Hepatocyte (in vitro differentiated cells): ENCODE data around the gene LHFPL3. TPM values are rescaled to one million over a fixed set of nuclear protein-coding genes. Genes with fewer than 3 reads are reported as not detected.

Source experiments
- DNase-seq: peaks from one replicate; pipeline ENCODE4 v3.0.0-alpha.2; 2016; ENCODE audit warnings: low spot score
- H2AFZ ChIP-seq: fragments of 200-600 bp; sonication (generic); 2 replicates; pipeline ENCODE4 v1.6.0; 2016; ENCODE audit warnings: antibody characterized with exemption, mild to moderate bottlenecking
- H3K27ac ChIP-seq: fragments of 200-600 bp; sonication (generic); 2 replicates; pipeline ENCODE4 v1.5.1; 2016; ENCODE audit warnings: mild to moderate bottlenecking
- H3K27me3 ChIP-seq: fragments of 200-600 bp; sonication (generic); 2 replicates; pipeline ENCODE4 v1.6.1; 2016
- H3K36me3 ChIP-seq: fragments of 200-600 bp; sonication (generic); replicated peaks from 2 replicates; pipeline ENCODE4 v1.5.1; 2016; ENCODE audit warnings: low read depth; ENCODE audit not compliant: insufficient read depth
- H3K4me1 ChIP-seq: fragments of 200-600 bp; sonication (generic); 2 replicates; pipeline ENCODE4 v1.5.1; 2016; ENCODE audit warnings: mild to moderate bottlenecking, moderate library complexity; ENCODE audit not compliant: insufficient read depth
- H3K4me2 ChIP-seq: fragments of 200-600 bp; sonication (generic); 2 replicates; pipeline ENCODE4 v1.6.0; 2016
- H3K4me3 ChIP-seq: fragments of 200-600 bp; sonication (generic); 2 replicates; pipeline ENCODE4 v1.5.1; 2016; ENCODE audit warnings: mild to moderate bottlenecking
- H3K79me2 ChIP-seq: fragments of 200-600 bp; sonication (generic); 2 replicates; pipeline ENCODE4 v1.6.0; 2017; ENCODE audit warnings: mild to moderate bottlenecking
- H3K9me2 ChIP-seq: fragments of 200-600 bp; sonication (generic); replicated peaks from 2 replicates; pipeline ENCODE4 v1.6.0; 2017; ENCODE audit warnings: mild to moderate bottlenecking; ENCODE audit not compliant: insufficient read depth
- H3K9me3 ChIP-seq: fragments of 200-600 bp; sonication (generic); 2 replicates; pipeline ENCODE4 v1.5.1; 2016; ENCODE audit warnings: low read depth, mild to moderate bottlenecking
- H4K20me1 ChIP-seq: fragments of 200-600 bp; sonication (generic); 2 replicates; pipeline ENCODE4 v1.6.0; 2016; ENCODE audit warnings: mild to moderate bottlenecking; ENCODE audit not compliant: insufficient read depth, poor library complexity, severe bottlenecking
- EZH2 ChIP-seq: fragments of 200-600 bp; sonication (generic); IDR thresholded peaks from 2 replicates; pipeline ENCODE4 v1.6.1; 2016; ENCODE audit warnings: antibody characterized with exemption, mild to moderate bottlenecking, borderline replicate concordance
- EZH2phosphoT487 ChIP-seq: fragments of 200-600 bp; sonication (generic); IDR thresholded peaks from one replicate; pipeline ENCODE4 v1.6.1; 2018; ENCODE audit warnings: antibody characterized with exemption, mild to moderate bottlenecking, low read depth, moderate library complexity; ENCODE audit not compliant: unreplicated experiment, severe bottlenecking
- WGBS: methylation state at CpG from one replicate; pipeline ENCODE4 v1.1.6; 2016; ENCODE audit warnings: low lambda C conversion rate; ENCODE audit errors: missing lambda C conversion rate; 5-methylcytosine and 5-hydroxymethylcytosine counted together
- polyA plus RNA-seq: library from polyadenylated mRNA; unstranded; fragments of >200 nt; fragmentation: Nextera tagmentation; extraction: Ambion mirVana; gene quantifications from 2 replicates; pipeline ENCODE4 v1.2.1, GENCODE V29; 2016
- total RNA-seq: library from RNA; depleted of rRNA; stranded (reverse); fragments of >200 nt; gene quantifications from 2 replicates; pipeline ENCODE4 v1.2.3, GENCODE V29; 2014
- TF ChIP-seq, protein P1 (sequence below): fragments of 200-600 bp; sonication (generic); IDR thresholded peaks from 2 replicates; pipeline ENCODE4 v1.5.1; 2016; ENCODE audit warnings: antibody characterized with exemption, mild to moderate bottlenecking; ENCODE audit not compliant: poor library complexity

Gene LHFPL3
- total and polyA plus RNA-seq, 2 experiments from 2014 or later = not detected

DNA sequence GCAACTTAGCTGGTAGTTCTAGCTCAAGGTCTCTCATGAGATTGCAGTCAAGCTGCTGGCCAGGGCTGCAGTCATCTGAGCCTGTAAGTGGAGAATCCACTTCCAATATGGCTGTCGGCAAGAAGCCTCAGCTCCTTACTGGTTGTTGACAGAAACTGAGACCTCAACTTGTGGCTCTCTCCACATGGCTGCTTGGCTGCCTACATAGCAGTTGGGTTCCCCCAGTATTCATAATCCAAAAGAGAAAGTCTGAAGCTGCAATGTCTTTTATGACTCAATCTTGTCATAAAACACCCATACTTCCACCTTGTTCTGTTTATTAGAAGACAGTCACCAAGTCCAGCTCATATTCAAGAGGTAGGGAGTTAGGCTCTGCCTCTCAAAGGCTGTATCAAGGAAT is 350.7 kb downstream of the LHFPL3 start:
- TF ChIP-seq, protein P1, sequence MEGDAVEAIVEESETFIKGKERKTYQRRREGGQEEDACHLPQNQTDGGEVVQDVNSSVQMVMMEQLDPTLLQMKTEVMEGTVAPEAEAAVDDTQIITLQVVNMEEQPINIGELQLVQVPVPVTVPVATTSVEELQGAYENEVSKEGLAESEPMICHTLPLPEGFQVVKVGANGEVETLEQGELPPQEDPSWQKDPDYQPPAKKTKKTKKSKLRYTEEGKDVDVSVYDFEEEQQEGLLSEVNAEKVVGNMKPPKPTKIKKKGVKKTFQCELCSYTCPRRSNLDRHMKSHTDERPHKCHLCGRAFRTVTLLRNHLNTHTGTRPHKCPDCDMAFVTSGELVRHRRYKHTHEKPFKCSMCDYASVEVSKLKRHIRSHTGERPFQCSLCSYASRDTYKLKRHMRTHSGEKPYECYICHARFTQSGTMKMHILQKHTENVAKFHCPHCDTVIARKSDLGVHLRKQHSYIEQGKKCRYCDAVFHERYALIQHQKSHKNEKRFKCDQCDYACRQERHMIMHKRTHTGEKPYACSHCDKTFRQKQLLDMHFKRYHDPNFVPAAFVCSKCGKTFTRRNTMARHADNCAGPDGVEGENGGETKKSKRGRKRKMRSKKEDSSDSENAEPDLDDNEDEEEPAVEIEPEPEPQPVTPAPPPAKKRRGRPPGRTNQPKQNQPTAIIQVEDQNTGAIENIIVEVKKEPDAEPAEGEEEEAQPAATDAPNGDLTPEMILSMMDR = no peak
- TF ChIP-seq EZH2phosphoT487 (no peak), EZH2 (no peak)
- Histone ChIP-seq H3K4me3 (no peak overlapping the region), H3K36me3 (no peaks in the 10 kb centered on the region), H3K9me2 (no peaks in the 10 kb centered on the region), H2AFZ (no peak overlapping the region), H3K4me1 (no peaks in the 10 kb centered on the region), H3K27ac (no peak overlapping the region), H4K20me1 (no peaks in the 10 kb centered on the region), H3K27me3 (no peaks in the 10 kb centered on the region), H3K9me3 (no peaks in the 10 kb centered on the region), H3K79me2 (no peaks in the 10 kb centered on the region), H3K4me2 (no peak overlapping the region)
- DNase-seq = no peak
- 91% methylated on average over 1 of the region's 1 CpG for WGBS

- H3K27me3 ChIP-seq = no peaks in the 10 kb centered on the region
- H2AFZ ChIP-seq = no peak overlapping the region
- no peaks in the 10 kb centered on the region for H3K9me3 ChIP-seq
- WGBS = 72% methylated on average over 1 of the region's 1 CpG
- DNase-seq = no peak
- H4K20me1 ChIP-seq = no peaks in the 10 kb centered on the region
- H3K4me1 ChIP-seq = no peaks in the 10 kb centered on the region
- H3K9me2 ChIP-seq = no peaks in the 10 kb centered on the region
- H3K27ac ChIP-seq = no peak overlapping the region
- no peaks in the 10 kb centered on the region for H3K79me2 ChIP-seq
- TF ChIP-seq, protein P1 = no peak
- no peak for TF ChIP-seq EZH2
- TF ChIP-seq EZH2phosphoT487 = no peak
- no peaks in the 10 kb centered on the region for H3K36me3 ChIP-seq
- no peak overlapping the region for H3K4me2 ChIP-seq
- H3K4me3 ChIP-seq = no peak overlapping the region
These were observed 357.9 kb downstream of the LHFPL3 start for GRCh38 chr7:104686286-104686685.

DNA sequence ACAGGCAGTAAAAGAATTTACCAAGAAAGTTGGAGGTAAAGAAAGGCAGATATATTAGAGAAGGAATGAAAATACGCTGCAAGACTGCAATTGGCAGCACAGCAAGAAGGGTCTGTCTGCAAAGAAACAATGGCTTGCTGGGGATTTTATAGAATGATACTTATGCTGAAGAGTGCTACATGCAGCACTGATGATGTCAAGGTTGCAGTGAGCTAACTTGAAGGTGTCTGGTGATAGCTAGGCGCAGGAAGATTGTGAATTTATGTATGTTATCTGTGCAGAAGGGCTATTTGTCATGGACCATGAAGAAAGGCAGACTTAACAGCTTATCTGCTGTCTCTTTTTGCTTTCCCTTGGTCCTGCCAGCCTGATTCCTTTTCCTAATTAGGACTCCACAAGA is 366.3 kb downstream of the LHFPL3 start:
- Histone ChIP-seq H3K4me2 (no peak overlapping the region), H4K20me1 (no peaks in the 10 kb centered on the region), H3K4me1 (no peaks in the 10 kb centered on the region), H3K9me3 (no peaks in the 10 kb centered on the region), H2AFZ (no peak overlapping the region), H3K9me2 (no peaks in the 10 kb centered on the region), H3K36me3 (no peaks in the 10 kb centered on the region), H3K79me2 (no peaks in the 10 kb centered on the region), H3K4me3 (no peak overlapping the region), H3K27me3 (no peaks in the 10 kb centered on the region), H3K27ac (no peak overlapping the region)
- DNase-seq = no peak
- TF ChIP-seq EZH2 (no peak), EZH2phosphoT487 (no peak)
- TF ChIP-seq, protein P1 = no peak
- WGBS = 63% methylated on average over 2 of the region's 2 CpGs

DNA sequence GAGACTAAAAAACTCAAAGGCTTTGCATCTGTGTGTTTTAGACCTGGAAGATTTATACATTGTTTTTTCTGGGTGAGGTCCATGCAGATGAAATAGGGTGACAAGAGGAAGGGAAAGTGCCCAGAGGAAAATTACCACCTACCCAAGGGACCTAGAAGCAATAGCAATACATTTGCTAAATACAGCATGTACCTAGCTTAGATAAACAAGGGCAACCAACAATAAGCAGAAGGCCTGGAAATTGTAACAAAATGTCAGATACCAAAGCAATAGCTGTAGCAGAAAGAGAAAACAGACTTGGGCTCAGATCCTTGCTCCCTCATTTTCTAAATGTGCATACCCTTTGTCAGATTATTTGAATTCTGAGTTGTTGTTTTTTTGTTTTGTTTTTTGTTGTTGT is 367.2 kb downstream of the LHFPL3 start:
- H4K20me1 ChIP-seq = no peaks in the 10 kb centered on the region
- TF ChIP-seq EZH2 = no peak
- TF ChIP-seq, protein P1 = no peak
- TF ChIP-seq EZH2phosphoT487 = no peak
- DNase-seq = no peak
- H3K4me2 ChIP-seq = no peak overlapping the region
- H3K27me3 ChIP-seq = no peaks in the 10 kb centered on the region
- H3K4me3 ChIP-seq = no peak overlapping the region
- no peaks in the 10 kb centered on the region for H3K9me2 ChIP-seq
- H3K9me3 ChIP-seq = no peaks in the 10 kb centered on the region
- H3K4me1 ChIP-seq = no peaks in the 10 kb centered on the region
- no peaks in the 10 kb centered on the region for H3K36me3 ChIP-seq
- no peaks in the 10 kb centered on the region for H3K79me2 ChIP-seq
- H2AFZ ChIP-seq = no peak overlapping the region
- H3K27ac ChIP-seq = no peak overlapping the region
